Measurements from ENCODE around the gene MXD4.

Gene MXD4

DNA sequence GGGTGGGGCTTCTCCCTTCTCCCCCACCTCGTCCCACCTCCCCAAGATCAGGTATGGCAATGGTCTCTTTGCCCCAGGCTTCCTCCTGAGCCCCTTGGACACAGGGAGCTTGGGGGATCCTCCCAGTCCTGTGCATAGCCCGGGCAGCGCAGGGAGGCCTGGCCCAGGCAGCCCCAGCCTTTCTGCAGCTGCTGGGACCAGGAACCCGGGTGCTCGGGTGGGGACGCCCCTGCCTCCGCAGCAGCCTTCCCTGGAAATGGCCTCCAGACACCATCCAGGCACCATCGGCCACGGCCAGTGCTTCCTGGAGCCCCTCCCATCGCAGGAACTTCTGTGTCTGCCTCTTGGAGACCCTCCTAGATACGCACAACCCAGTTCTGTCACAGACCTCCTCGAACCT is 5.9 kb upstream of the MXD4 start:
- H3K27me3 ChIP-seq: no peaks in the 10 kb centered on the region
- H3K4me3 ChIP-seq (ENCODE audit: low read depth in 1 of 2, low read length in 1 of 2): no peak overlapping the region
- H3K9me3 ChIP-seq: no peaks in the 10 kb centered on the region
- no peak for TF ChIP-seq CTCF (IDR thresholded peaks at IDR 0.05)
- H3K27ac ChIP-seq: no peak overlapping the region
- peaks cover 3 to 6% of the 10 kb centered on the region in 2 experiments for H3K4me1 ChIP-seq (ENCODE audit: control insufficient read depth in 1 of 2, insufficient read depth in 1 of 2, low read depth in 1 of 2, low read length in 1 of 2)
- no peaks in the 10 kb centered on the region for H3K36me3 ChIP-seq

DNA sequence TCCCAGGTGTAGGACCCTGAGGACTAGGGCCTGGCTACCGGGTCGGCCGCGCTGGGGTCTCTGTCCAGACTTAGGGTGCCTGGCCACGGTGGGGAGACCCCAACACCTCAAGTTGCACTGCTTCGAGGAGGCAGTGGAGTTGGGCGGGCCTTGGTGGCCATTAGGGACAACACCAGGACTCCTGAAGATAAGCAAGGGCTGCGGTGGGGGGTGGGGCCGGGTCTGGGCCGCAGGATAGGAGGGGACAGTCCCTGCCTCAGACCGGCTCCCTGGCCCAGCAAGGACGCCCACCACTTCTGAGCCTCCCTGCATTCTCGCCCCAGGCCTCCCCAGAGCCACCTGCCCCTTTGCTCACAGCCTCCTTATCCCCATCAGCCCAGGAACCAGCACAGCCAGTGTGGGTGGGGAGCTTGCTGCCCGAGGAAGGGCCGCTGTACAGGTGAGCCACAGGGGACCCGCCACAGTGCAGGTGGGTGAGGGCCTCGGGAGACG is 5.5 kb upstream of the MXD4 start:
- TF ChIP-seq CTCF (IDR thresholded peaks at IDR 0.05): no peak
- Histone ChIP-seq H3K27me3 (no peaks in the 10 kb centered on the region), H3K27ac (no peak overlapping the region), H3K36me3 (no peaks in the 10 kb centered on the region), H3K9me3 (no peaks in the 10 kb centered on the region), H3K4me3 (ENCODE audit: low read depth in 1 of 2, low read length in 1 of 2) (no peak overlapping the region), H3K4me1 (ENCODE audit: control insufficient read depth in 1 of 2, insufficient read depth in 1 of 2, low read depth in 1 of 2, low read length in 1 of 2) (peaks cover 6 to 11% of the 10 kb centered on the region in 2 experiments)

DNA sequence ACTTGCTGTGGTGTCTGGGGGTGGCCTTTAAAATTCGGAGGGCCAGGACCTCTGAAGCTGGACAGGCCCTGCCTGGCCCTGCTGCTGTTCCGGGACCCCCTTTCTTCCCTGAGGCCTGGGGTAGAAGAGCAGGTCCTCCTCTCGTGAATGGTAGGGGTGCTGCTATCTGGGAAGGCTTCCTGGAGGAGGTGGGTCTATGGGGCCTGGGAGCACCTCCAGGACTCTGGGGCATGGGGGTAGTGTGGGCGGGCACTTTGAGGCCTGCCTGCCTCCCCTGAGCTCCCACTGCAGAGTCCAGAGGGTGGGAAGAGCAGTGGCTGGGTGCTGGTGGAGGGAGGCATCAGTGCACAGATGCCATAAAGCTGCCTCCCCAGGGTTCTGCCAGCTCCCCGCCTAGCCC is 4.9 kb upstream of the MXD4 start:
- H3K27ac ChIP-seq: no peak overlapping the region
- H3K36me3 ChIP-seq: no peaks in the 10 kb centered on the region
- TF ChIP-seq CTCF (IDR thresholded peaks at IDR 0.05): no peak
- no peaks in the 10 kb centered on the region for H3K27me3 ChIP-seq
- no peak overlapping the region for H3K4me3 ChIP-seq (ENCODE audit: low read depth in 1 of 2, low read length in 1 of 2)
- H3K9me3 ChIP-seq: no peaks in the 10 kb centered on the region
- peaks cover 6 to 11% of the 10 kb centered on the region in 2 experiments for H3K4me1 ChIP-seq (ENCODE audit: control insufficient read depth in 1 of 2, insufficient read depth in 1 of 2, low read depth in 1 of 2, low read length in 1 of 2)

- Histone ChIP-seq H3K9me3 (no peaks in the 10 kb centered on the region), H3K4me1 (ENCODE audit: control insufficient read depth in 1 of 2, insufficient read depth in 1 of 2, low read depth in 1 of 2, low read length in 1 of 2) (peaks cover 6 to 12% of the 10 kb centered on the region in 2 experiments), H3K4me3 (ENCODE audit: low read depth in 1 of 2, low read length in 1 of 2) (no peak overlapping the region), H3K27ac (no peak overlapping the region), H3K36me3 (no peaks in the 10 kb centered on the region), H3K27me3 (no peaks in the 10 kb centered on the region)
- no peak for TF ChIP-seq CTCF (IDR thresholded peaks at IDR 0.05)
Observed at GRCh38 chr4:2266181-2266580, 4.3 kb upstream of the MXD4 start.

DNA sequence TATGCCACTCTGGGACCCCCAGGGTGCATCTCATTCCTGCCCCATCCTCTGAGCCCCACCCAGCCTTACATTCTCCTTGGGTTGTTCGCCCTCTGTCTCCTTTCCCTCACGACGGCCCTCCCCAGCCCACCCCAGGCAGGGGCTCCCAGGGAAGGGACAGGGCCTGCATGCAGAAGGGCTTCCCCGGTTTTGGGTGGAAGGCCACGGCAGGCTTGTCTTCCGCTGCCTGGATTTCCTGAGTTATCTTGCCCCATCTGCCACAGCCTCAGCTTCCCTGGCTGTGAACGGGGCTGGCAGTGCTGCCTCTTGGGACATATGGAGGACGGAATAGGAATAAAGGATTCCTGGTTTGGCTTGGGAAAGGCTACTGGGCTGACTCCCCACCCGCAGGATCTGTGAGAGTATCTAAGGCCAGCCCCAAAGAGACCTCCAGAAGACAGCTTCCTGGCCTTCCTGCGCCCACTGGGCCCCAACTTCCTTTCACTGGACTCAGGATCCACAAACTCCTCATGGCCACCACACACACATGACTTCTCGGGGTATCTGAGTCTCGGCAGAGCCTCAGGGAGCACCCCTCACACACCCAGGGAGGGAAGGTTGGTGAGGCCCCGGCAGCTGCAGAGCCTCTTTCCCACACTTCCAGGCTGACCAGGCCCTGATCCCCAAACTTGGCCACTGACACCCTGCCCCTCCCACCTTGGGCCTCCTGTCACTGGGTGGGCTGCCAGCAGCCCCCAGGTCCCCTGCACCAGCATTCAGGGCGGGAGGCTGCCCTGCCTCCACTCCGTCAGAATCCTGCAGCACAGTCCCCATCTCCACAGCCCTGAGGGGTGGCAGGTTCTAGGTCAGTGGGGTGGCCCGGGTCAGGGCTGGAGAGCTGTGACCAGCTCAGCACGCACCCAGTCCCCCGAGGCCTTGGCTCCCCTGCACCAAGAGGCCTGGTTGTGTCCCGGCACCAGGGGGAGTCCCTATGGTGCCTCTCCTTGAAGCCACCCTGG is 3.5 kb upstream of the MXD4 start:
- H3K4me1 ChIP-seq (ENCODE audit: control insufficient read depth in 1 of 2, insufficient read depth in 1 of 2, low read depth in 1 of 2, low read length in 1 of 2): peaks cover 14 to 20% of the 10 kb centered on the region in 2 experiments

More for the DNA sequence above, 3.5 kb upstream of the MXD4 start:
- no peaks in the 10 kb centered on the region for H3K27me3 ChIP-seq
- H3K9me3 ChIP-seq: no peaks in the 10 kb centered on the region
- no peak for TF ChIP-seq CTCF (IDR thresholded peaks at IDR 0.05)
- H3K27ac ChIP-seq: no peak overlapping the region
- H3K36me3 ChIP-seq: no peaks in the 10 kb centered on the region
- no peak overlapping the region for H3K4me3 ChIP-seq (ENCODE audit: low read depth in 1 of 2, low read length in 1 of 2)

Measured in neutrophil (primary cell).